HG02973 (cell line): ENCODE results near the gene CREB3L1.

Source experiments
- ATAC-seq: cut with Tn5 transposase; IDR thresholded peaks from one replicate; pipeline ENCODE4 v1.9.1; 2021; ENCODE audit warnings: moderate library complexity; ENCODE audit not compliant: unreplicated experiment

The CREB3L1 gene

GRCh38 chr11:46321757-46322156 lies 44.3 kb downstream of the CREB3L1 start:
- no peak for ATAC-seq

GRCh38 chr11:46322759-46323158 lies 45.3 kb downstream of the CREB3L1 start:
- ATAC-seq = no peak

GRCh38 chr11:46326813-46327416 lies 49.5 kb downstream of the CREB3L1 start:
- ATAC-seq = no peak

- ATAC-seq = no peak
Observed at GRCh38 chr11:46327829-46328228, 50.4 kb downstream of the CREB3L1 start.

GRCh38 chr11:46330154-46330553 lies 52.7 kb downstream of the CREB3L1 start:
- ATAC-seq = no peak

- no peak for ATAC-seq
Observed at GRCh38 chr11:46330563-46331281, 53.3 kb downstream of the CREB3L1 start.

- no peak for ATAC-seq
Observed at GRCh38 chr11:46331282-46331984, 54.0 kb downstream of the CREB3L1 start.

GRCh38 chr11:46332093-46332567 lies 54.7 kb downstream of the CREB3L1 start:
- no peak for ATAC-seq

- no peak for ATAC-seq
Observed at GRCh38 chr11:46332568-46333393, 55.3 kb downstream of the CREB3L1 start.

GRCh38 chr11:46333394-46333947 lies 56.0 kb downstream of the CREB3L1 start:
- no peak for ATAC-seq

GRCh38 chr11:46334211-46334610 lies 56.7 kb downstream of the CREB3L1 start:
- no peak for ATAC-seq

GRCh38 chr11:46335271-46335670 lies 57.8 kb downstream of the CREB3L1 start:
- ATAC-seq = no peak

GRCh38 chr11:46335890-46336562 lies 58.6 kb downstream of the CREB3L1 start:
- no peak for ATAC-seq

- ATAC-seq = no peak
Observed at GRCh38 chr11:46336563-46337180, 59.2 kb downstream of the CREB3L1 start.

- no peak for ATAC-seq
Observed at GRCh38 chr11:46337626-46338345, 60.3 kb downstream of the CREB3L1 start.

- ATAC-seq = no peak
Observed at GRCh38 chr11:46338636-46338987, 61.1 kb downstream of the CREB3L1 start.

GRCh38 chr11:46338988-46339666 lies 61.7 kb downstream of the CREB3L1 start:
- ATAC-seq = no peak

- ATAC-seq = no peak
Observed at GRCh38 chr11:46339816-46340215, 62.4 kb downstream of the CREB3L1 start.

- no peak for ATAC-seq
Observed at GRCh38 chr11:46341454-46341853, 64.0 kb downstream of the CREB3L1 start.
